Karpas-422 (cell line): ENCODE measurements around the gene GNL1. TPM values are rescaled to one million over a fixed set of nuclear protein-coding genes. Genes with fewer than 3 reads are reported as not detected.
"Not testable (repeated sequence)": the region's sequence is repeated elsewhere in the genome, so short reads cannot be mapped to it uniquely, and the experiment has no call there.

Source experiments
- DNase-seq: peaks from one replicate; pipeline ENCODE4 v3.0.0-alpha.2; 2015
- H2AFZ ChIP-seq: fragments of 200-600 bp; sonication (generic); 2 replicates; pipeline ENCODE4 v1.6.1; 2014; ENCODE audit warnings: antibody characterized with exemption, low read length, mixed read lengths
- H3K27ac ChIP-seq: fragments of 200-600 bp; sonication (generic); 2 replicates; pipeline ENCODE4 v1.5.1; 2014; ENCODE audit warnings: mild to moderate bottlenecking, low read length, moderate library complexity
- H3K27me3 ChIP-seq: fragments of 200-600 bp; sonication (generic); 2 replicates; pipeline ENCODE4 v1.6.1; 2014; ENCODE audit warnings: low read length, mixed read lengths
- H3K36me3 ChIP-seq: fragments of 200-600 bp; sonication (generic); 2 replicates; pipeline ENCODE4 v1.6.1; 2014; ENCODE audit warnings: low read length, mixed read lengths; ENCODE audit not compliant: insufficient read depth
- H3K4me1 ChIP-seq: fragments of 200-600 bp; sonication (generic); 2 replicates; pipeline ENCODE4 v1.6.1; 2014; ENCODE audit warnings: mild to moderate bottlenecking, low read length, mixed read lengths
- H3K4me2 ChIP-seq: fragments of 200-600 bp; sonication (generic); 2 replicates; pipeline ENCODE4 v1.6.1; 2014; ENCODE audit warnings: low read length, low read depth, mild to moderate bottlenecking; ENCODE audit not compliant: poor library complexity, severe bottlenecking
- H3K4me3 ChIP-seq: fragments of 200-600 bp; sonication (generic); 2 replicates; pipeline ENCODE4 v1.5.1; 2014; ENCODE audit warnings: mild to moderate bottlenecking, antibody characterized with exemption, low read length, mixed read lengths
- H3K79me2 ChIP-seq: fragments of 200-600 bp; sonication (generic); 2 replicates; pipeline ENCODE4 v1.6.1; 2014; ENCODE audit warnings: mild to moderate bottlenecking, low read length, mixed read lengths
- H3K9ac ChIP-seq: fragments of 200-600 bp; sonication (generic); 2 replicates; pipeline ENCODE4 v1.6.0; 2014; ENCODE audit warnings: low read length
- H3K9me2 ChIP-seq: fragments of 200-600 bp; sonication (generic), shearing (Covaris generic); replicated peaks from 2 replicates; pipeline ENCODE4 v1.6.0; 2014; ENCODE audit warnings: mild to moderate bottlenecking, low read length, moderate library complexity; ENCODE audit not compliant: insufficient read depth
- H3K9me3 ChIP-seq: fragments of 300-700, 200-600 bp; sonication (generic); 2 replicates; pipeline ENCODE4 v1.6.1; 2014; ENCODE audit warnings: low read length, mixed read lengths
- H4K20me1 ChIP-seq: fragments of 200-600 bp; sonication (generic); 2 replicates; pipeline ENCODE4 v1.6.1; 2014; ENCODE audit warnings: mild to moderate bottlenecking, antibody characterized with exemption, low read length, low read depth; ENCODE audit not compliant: insufficient read depth
- small RNA-seq: library from RNA; depleted of rRNA; stranded (forward); fragments of <200 nt; gene quantifications from one replicate; pipeline ENCODE3, GENCODE V24; 2014
- total RNA-seq: library from RNA; depleted of rRNA; stranded (reverse); fragments of >200 nt; shearing (Covaris generic); gene quantifications from 2 replicates; pipeline ENCODE4 v1.2.3, GENCODE V29; 2014; ENCODE audit warnings: low replicate concordance; rRNA removed

The GNL1 gene
- total RNA-seq, 1 experiment from 2014 or later: 48.6 TPM

DNA sequence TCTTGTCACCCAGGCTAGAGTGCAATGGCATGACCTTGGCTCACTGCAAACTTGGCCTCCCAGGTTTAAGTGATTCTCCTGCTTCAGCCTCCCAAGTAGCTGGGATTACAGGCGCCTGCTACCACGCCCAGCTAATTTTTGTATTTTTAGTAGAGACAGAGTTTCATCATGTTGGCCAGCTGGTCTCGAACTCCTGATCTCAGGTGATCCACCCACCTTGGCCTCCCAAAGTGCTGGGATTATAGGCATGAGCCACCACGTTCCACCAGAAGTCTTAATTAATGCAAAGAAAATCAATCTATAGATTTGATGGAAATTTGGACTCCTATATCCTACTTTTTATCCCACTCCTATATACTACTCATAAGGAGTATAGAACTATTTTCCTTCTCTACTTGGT, 61.2 kb downstream of the GNL1 start:
- not testable (repeated sequence) for H3K27me3 ChIP-seq, H3K4me2 ChIP-seq, H3K27ac ChIP-seq, H3K9ac ChIP-seq, H3K79me2 ChIP-seq, H3K9me3 ChIP-seq, H3K9me2 ChIP-seq, DNase-seq, H3K4me3 ChIP-seq, H2AFZ ChIP-seq
- peaks cover 21% of the 10 kb centered on the region for H3K4me1 ChIP-seq
- peaks cover 18% of the 10 kb centered on the region for H4K20me1 ChIP-seq
- peaks cover 20% of the 10 kb centered on the region for H3K36me3 ChIP-seq

GRCh38 chr6:30494291-30494861, 61.9 kb downstream of the GNL1 start:
- H3K9me2 ChIP-seq: no peaks in the 10 kb centered on the region
- DNase-seq: peak; percentile 55
- H3K27me3 ChIP-seq: no peaks in the 10 kb centered on the region
- H3K27ac ChIP-seq: no peak overlapping the region
- no peaks in the 10 kb centered on the region for H3K9me3 ChIP-seq
- peaks cover 18% of the 10 kb centered on the region for H4K20me1 ChIP-seq
- no peak overlapping the region for H2AFZ ChIP-seq
- H3K4me3 ChIP-seq: no peak overlapping the region
- H3K4me1 ChIP-seq: peaks cover 21% of the 10 kb centered on the region
- no peak overlapping the region for H3K9ac ChIP-seq
- H3K79me2 ChIP-seq: peaks cover 13% of the 10 kb centered on the region
- peaks cover 20% of the 10 kb centered on the region for H3K36me3 ChIP-seq
- H3K4me2 ChIP-seq: no peak overlapping the region

- Histone ChIP-seq H2AFZ (no peak overlapping the region), H4K20me1 (peaks cover 18% of the 10 kb centered on the region), H3K4me3 (no peak overlapping the region), H3K9me3 (no peaks in the 10 kb centered on the region), H3K79me2 (peaks cover 13% of the 10 kb centered on the region), H3K4me1 (peaks cover 24% of the 10 kb centered on the region), H3K4me2 (no peak overlapping the region), H3K36me3 (peaks cover 20% of the 10 kb centered on the region), H3K27me3 (no peaks in the 10 kb centered on the region), H3K9ac (no peak overlapping the region), H3K9me2 (no peaks in the 10 kb centered on the region), H3K27ac (no peak overlapping the region)
- peak; percentile 76 for DNase-seq
Measured at GRCh38 chr6:30493643-30494250, 62.5 kb downstream of the GNL1 start.

DNA sequence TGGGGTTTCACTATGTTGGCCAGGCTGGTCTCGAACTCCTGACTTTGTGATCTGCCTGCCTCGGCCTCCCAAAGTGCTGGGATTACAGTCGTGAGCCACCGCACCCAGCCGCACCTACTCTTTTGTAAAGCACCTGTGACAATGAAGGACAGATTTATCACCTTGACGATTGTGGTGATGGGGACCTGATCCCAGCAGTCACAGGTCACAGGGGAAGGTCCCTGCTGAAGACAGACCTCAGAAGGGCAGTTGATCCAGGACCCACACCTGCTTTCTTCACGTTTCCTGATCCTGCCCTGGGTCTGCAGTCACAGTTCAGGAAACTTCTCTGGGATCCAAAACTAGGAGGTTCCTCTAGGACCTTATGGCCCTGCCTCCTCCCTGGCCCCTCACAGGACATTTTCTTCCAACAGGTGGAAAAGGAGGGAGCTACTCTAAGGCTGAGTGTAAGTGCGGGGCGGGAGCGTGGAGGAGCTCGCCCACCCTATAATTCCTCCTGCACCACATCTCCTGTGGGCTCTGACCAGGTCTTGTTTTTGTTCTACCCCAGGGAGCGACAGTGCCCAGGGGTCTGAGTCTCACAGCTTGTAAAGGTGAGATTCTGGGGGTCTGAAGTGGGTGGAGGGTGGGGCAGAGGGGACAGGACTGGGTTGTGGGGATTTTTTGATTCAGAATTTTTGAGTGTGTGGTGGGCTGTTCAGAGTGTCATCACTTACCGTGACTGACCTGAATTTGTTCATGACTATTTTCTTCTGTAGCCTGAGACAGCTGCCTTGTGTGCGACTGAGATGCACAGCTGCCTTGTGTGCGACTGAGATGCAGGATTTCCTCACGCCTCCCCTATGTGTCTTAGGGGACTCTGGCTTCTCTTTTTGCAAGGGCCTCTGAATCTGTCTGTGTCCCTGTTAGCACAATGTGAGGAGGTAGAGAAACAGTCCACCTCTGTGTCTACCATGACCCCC, 64.0 kb downstream of the GNL1 start:
- no peaks in the 10 kb centered on the region for H3K9me3 ChIP-seq
- H3K4me1 ChIP-seq: peaks cover 17% of the 10 kb centered on the region
- no peaks in the 10 kb centered on the region for H3K27me3 ChIP-seq
- DNase-seq: no peak
- H3K27ac ChIP-seq: no peak overlapping the region
- H3K9ac ChIP-seq: no peak overlapping the region
- peaks cover 18% of the 10 kb centered on the region for H4K20me1 ChIP-seq
- no peak overlapping the region for H3K4me3 ChIP-seq
- H3K79me2 ChIP-seq: peaks cover 13% of the 10 kb centered on the region
- H2AFZ ChIP-seq: no peak overlapping the region
- no peaks in the 10 kb centered on the region for H3K9me2 ChIP-seq
- no peak overlapping the region for H3K4me2 ChIP-seq
- peaks cover 20% of the 10 kb centered on the region for H3K36me3 ChIP-seq

Small RNA genes within 50 kb of the gene (small RNA-seq; reads per million reads assigned to genes)
- 0.67 reads per million, percentile 18 among the genes with 10 or more reads in this experiment for gene MIR877

Other genes starting within 250 kb of the GNL1 start
- 16.2 and 22.1 TPM in 2 replicates for gene TRIM39, start 229.6 kb downstream of the GNL1 start, total RNA-seq
- 71.3 and 78.2 TPM in 2 replicates for gene RPP21, start 211.3 kb downstream of the GNL1 start, total RNA-seq
- gene HLA-E, start 67.0 kb downstream of the GNL1 start, total RNA-seq: 306 and 677 TPM in 2 replicates
- gene PRR3, start 806 bp upstream of the GNL1 start, total RNA-seq: 14.6 and 30.6 TPM in 2 replicates
- gene ABCF1, start 15.0 kb upstream of the GNL1 start, total RNA-seq: 14.4 and 26.0 TPM in 2 replicates
- gene PPP1R10, start 60.8 kb upstream of the GNL1 start, total RNA-seq: 64.3 and 170 TPM in 2 replicates
- gene MRPS18B, start 61.4 kb upstream of the GNL1 start, total RNA-seq: 59.2 and 119 TPM in 2 replicates
- gene ATAT1, start 70.4 kb upstream of the GNL1 start, total RNA-seq: 9.6 and 10.3 TPM in 2 replicates
- 5.6 and 10.0 TPM in 2 replicates for gene C6orf136, start 90.6 kb upstream of the GNL1 start, total RNA-seq
- 26.5 and 36.1 TPM in 2 replicates for gene DHX16, start 116.5 kb upstream of the GNL1 start, total RNA-seq
- gene PPP1R18, start 130.2 kb upstream of the GNL1 start, total RNA-seq: 69.8 and 75.3 TPM in 2 replicates
- gene NRM, start 134.5 kb upstream of the GNL1 start, total RNA-seq: 16.9 and 38.1 TPM in 2 replicates
- 9.4 and 11.0 TPM in 2 replicates for gene MDC1, start 160.8 kb upstream of the GNL1 start, total RNA-seq
- 403 and 427 TPM in 2 replicates for gene TUBB, start 163.9 kb upstream of the GNL1 start, total RNA-seq
- gene FLOT1, start 186.2 kb upstream of the GNL1 start, total RNA-seq: 58.2 and 103 TPM in 2 replicates
- 0.19 and 0.54 TPM in 2 replicates for gene IER3, start 188.1 kb upstream of the GNL1 start, total RNA-seq